ENCODE data around the gene FLRT2.

- TF ChIP-seq CTCF (IDR thresholded peaks at IDR 0.05 in 8 of 11, conservative IDR thresholded peaks at IDR 0.05 in 3 of 11), result no peak
- no peak for TF ChIP-seq POLR2A (IDR thresholded peaks at IDR 0.05)
- TF ChIP-seq POLR2AphosphoS5 (IDR thresholded peaks at IDR 0.05), result no peak
Measured at GRCh38 chr14:85579942-85580341, 50.0 kb downstream of the FLRT2 start.
